Measurements from ENCODE around the gene SCNN1A.
"Not testable (repeated sequence)": the region's sequence is repeated elsewhere in the genome, so short reads cannot be mapped to it uniquely, and the experiment has no call there.

Gene SCNN1A

GRCh38 chr12:6346235-6346832 is 29.0 kb downstream of the SCNN1A start:
- DNase-seq = no peak

- DNase-seq = peak; percentile 76
Observed at GRCh38 chr12:6345319-6346091, 29.9 kb downstream of the SCNN1A start.

- not testable (repeated sequence) for DNase-seq
Observed at GRCh38 chr12:6344101-6344660, 31.2 kb downstream of the SCNN1A start.

GRCh38 chr12:6343518-6343917 is 31.8 kb downstream of the SCNN1A start:
- no peak for DNase-seq

- DNase-seq = no peak
Observed at GRCh38 chr12:6342140-6342889, 33.0 kb downstream of the SCNN1A start.

- DNase-seq = peak; percentile 86
Observed at GRCh38 chr12:6341417-6342139, 33.8 kb downstream of the SCNN1A start, which contains the start of gene TNFRSF1A. Gene TNFRSF1A, minus strand, starts transcription at chr12:6342076. Its CDS starts 262 bp downstream, at chr12:6341814.

GRCh38 chr12:6340745-6341416 is 34.5 kb downstream of the SCNN1A start:
- DNase-seq = peak; percentile 61

GRCh38 chr12:6340032-6340638 is 35.2 kb downstream of the SCNN1A start:
- DNase-seq = no peak

- no peak for DNase-seq
Observed at GRCh38 chr12:6338955-6339354, 36.4 kb downstream of the SCNN1A start.

- not testable (repeated sequence) for DNase-seq
Observed at GRCh38 chr12:6338536-6338935, 36.8 kb downstream of the SCNN1A start.

- DNase-seq = peak; percentile 28
Observed at GRCh38 chr12:6337958-6338433, 37.4 kb downstream of the SCNN1A start.

GRCh38 chr12:6336889-6337853 is 38.2 kb downstream of the SCNN1A start:
- DNase-seq = peak; percentile 89

GRCh38 chr12:6336079-6336888 is 39.1 kb downstream of the SCNN1A start:
- DNase-seq = peak; percentile 97

GRCh38 chr12:6335451-6336078 is 39.8 kb downstream of the SCNN1A start:
- DNase-seq = peak; percentile 87

GRCh38 chr12:6334940-6335450 is 40.4 kb downstream of the SCNN1A start:
- DNase-seq = no peak

GRCh38 chr12:6334359-6334758 is 41.0 kb downstream of the SCNN1A start:
- DNase-seq = no peak

GRCh38 chr12:6333566-6333965 is 41.8 kb downstream of the SCNN1A start:
- DNase-seq = no peak

GRCh38 chr12:6333029-6333428 is 42.3 kb downstream of the SCNN1A start:
- no peak for DNase-seq

GRCh38 chr12:6332459-6332858 is 42.9 kb downstream of the SCNN1A start:
- peak; percentile 51 for DNase-seq
